ENCODE results near the gene CALCOCO1. TPM values are rescaled to one million over a fixed set of nuclear protein-coding genes. Genes with fewer than 3 reads are reported as not detected.

CALCOCO1 gene
- total and polyA plus RNA-seq, 9 of the 15 experiments (the other 6 are each of a cell fraction or from before 2014, with no cell fraction given), result 1.9 to 31.8 (median 11.0) TPM

DNA sequence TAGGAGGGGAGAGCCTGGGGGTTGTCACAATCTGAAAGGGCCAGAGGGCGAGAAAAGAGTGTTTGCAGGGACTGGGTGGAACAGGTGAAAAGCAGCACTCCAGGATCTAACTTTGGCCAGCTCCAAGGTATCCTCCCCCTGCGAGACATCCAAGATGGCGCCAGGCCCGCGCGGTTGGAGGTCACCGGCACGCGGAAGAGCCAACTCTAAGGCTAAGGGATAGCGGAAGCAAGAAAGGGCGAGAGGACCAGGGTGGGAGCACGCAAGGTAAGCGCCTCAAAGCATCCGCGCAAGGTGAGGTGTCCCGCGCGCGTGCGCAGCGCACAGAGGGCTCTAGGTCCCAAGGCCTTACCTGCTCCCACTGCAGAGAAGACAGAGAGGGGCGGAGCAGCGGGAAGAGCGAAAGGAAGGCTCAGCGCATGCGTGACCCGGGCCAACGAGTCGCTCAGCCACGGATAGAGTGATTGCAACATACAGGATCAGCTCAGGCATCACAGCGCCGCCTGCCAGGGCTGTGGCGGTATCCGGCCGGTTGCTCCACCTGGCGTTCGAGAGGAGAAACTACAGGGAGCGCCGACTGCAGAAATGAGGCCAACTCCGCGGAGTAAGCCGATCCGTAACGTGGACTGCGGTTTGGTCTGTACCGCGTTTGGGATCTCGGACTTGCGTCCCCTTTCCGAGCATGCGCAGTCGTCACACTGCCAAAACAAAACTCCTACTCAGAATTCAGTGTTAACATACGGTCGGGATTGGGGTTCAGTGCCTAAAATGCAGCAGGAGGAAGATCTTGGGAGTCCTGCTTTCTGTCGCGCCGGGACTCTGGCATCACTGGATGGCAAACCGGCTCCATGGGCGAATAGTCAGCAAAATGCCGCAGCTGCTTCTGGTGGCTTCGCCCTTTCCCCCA is 51.3 kb downstream of the CALCOCO1 start, which contains the start of gene ATP5MC2 (continued):
- TF ChIP-seq, protein P1, sequence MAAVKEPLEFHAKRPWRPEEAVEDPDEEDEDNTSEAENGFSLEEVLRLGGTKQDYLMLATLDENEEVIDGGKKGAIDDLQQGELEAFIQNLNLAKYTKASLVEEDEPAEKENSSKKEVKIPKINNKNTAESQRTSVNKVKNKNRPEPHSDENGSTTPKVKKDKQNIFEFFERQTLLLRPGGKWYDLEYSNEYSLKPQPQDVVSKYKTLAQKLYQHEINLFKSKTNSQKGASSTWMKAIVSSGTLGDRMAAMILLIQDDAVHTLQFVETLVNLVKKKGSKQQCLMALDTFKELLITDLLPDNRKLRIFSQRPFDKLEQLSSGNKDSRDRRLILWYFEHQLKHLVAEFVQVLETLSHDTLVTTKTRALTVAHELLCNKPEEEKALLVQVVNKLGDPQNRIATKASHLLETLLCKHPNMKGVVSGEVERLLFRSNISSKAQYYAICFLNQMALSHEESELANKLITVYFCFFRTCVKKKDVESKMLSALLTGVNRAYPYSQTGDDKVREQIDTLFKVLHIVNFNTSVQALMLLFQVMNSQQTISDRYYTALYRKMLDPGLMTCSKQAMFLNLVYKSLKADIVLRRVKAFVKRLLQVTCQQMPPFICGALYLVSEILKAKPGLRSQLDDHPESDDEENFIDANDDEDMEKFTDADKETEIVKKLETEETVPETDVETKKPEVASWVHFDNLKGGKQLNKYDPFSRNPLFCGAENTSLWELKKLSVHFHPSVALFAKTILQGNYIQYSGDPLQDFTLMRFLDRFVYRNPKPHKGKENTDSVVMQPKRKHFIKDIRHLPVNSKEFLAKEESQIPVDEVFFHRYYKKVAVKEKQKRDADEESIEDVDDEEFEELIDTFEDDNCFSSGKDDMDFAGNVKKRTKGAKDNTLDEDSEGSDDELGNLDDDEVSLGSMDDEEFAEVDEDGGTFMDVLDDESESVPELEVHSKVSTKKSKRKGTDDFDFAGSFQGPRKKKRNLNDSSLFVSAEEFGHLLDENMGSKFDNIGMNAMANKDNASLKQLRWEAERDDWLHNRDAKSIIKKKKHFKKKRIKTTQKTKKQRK (IDR thresholded peaks at IDR 0.05; ENCODE audit: borderline replicate concordance, low read depth, low read length), result no peak
- TF ChIP-seq ZNF780A (CRISPR knock-in tag; IDR thresholded peaks at IDR 0.05) (no peak), RFX7 (CRISPR knock-in tag; IDR thresholded peaks at IDR 0.05) (no peak), STAG1 (CRISPR knock-in tag; IDR thresholded peaks at IDR 0.05; ENCODE audit: borderline replicate concordance) (peak; percentile 77), NR0B1 (IDR thresholded peaks at IDR 0.05; ENCODE audit: partially characterized antibody) (no peak), ZNF3 (CRISPR knock-in tag; IDR thresholded peaks at IDR 0.05) (no peak), MTF1 (CRISPR knock-in tag; IDR thresholded peaks at IDR 0.05; ENCODE audit: borderline replicate concordance) (peak; percentile 65; the same call in 1 of the 2 replicates), ZNF24 (IDR thresholded peaks at IDR 0.05) (peak; percentile 79; the same call in 1 of the 2 replicates), BACH1 (tag; IDR thresholded peaks at IDR 0.05) (no peak), MED1 (CRISPR knock-in tag; IDR thresholded peaks at IDR 0.05; ENCODE audit: borderline replicate concordance) (no peak), FOXA1 (IDR thresholded peaks at IDR 0.05; ENCODE audit: borderline replicate concordance) (no peak), U2AF1 (optimal IDR thresholded peaks at IDR 0.05; ENCODE audit: low read depth, low read length) (no peak), MTA2 (IDR thresholded peaks at IDR 0.05; ENCODE audit: low read depth) (no peak), EGR1 (conservative IDR thresholded peaks at IDR 0.05) (no peak), NCOA2 (IDR thresholded peaks at IDR 0.05; ENCODE audit: partially characterized antibody in 2 of 2) (no peak)
- TF ChIP-seq, protein P2, sequence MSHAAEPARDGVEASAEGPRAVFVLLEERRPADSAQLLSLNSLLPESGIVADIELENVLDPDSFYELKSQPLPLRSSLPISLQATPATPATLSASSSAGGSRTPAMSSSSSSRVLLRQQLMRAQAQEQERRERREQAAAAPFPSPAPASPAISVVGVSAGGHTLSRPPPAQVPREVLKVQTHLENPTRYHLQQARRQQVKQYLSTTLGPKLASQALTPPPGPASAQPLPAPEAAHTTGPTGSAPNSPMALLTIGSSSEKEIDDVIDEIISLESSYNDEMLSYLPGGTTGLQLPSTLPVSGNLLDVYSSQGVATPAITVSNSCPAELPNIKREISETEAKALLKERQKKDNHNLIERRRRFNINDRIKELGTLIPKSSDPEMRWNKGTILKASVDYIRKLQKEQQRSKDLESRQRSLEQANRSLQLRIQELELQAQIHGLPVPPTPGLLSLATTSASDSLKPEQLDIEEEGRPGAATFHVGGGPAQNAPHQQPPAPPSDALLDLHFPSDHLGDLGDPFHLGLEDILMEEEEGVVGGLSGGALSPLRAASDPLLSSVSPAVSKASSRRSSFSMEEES (CRISPR knock-in tag; IDR thresholded peaks at IDR 0.05), result no peak
- TF ChIP-seq, protein P3, sequence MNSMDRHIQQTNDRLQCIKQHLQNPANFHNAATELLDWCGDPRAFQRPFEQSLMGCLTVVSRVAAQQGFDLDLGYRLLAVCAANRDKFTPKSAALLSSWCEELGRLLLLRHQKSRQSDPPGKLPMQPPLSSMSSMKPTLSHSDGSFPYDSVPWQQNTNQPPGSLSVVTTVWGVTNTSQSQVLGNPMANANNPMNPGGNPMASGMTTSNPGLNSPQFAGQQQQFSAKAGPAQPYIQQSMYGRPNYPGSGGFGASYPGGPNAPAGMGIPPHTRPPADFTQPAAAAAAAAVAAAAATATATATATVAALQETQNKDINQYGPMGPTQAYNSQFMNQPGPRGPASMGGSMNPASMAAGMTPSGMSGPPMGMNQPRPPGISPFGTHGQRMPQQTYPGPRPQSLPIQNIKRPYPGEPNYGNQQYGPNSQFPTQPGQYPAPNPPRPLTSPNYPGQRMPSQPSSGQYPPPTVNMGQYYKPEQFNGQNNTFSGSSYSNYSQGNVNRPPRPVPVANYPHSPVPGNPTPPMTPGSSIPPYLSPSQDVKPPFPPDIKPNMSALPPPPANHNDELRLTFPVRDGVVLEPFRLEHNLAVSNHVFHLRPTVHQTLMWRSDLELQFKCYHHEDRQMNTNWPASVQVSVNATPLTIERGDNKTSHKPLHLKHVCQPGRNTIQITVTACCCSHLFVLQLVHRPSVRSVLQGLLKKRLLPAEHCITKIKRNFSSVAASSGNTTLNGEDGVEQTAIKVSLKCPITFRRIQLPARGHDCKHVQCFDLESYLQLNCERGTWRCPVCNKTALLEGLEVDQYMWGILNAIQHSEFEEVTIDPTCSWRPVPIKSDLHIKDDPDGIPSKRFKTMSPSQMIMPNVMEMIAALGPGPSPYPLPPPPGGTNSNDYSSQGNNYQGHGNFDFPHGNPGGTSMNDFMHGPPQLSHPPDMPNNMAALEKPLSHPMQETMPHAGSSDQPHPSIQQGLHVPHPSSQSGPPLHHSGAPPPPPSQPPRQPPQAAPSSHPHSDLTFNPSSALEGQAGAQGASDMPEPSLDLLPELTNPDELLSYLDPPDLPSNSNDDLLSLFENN (IDR thresholded peaks at IDR 0.05; ENCODE audit: low read depth in 2 of 2, low read length in 2 of 2), result peak in 1 of 2 experiments; percentile 0; a peak in 1 of 4 replicates
